CD4-positive, alpha-beta T cell (primary cell): ENCODE results near the gene FZR1. TPM values are rescaled to one million over a fixed set of nuclear protein-coding genes. Genes with fewer than 3 reads are reported as not detected.
A peak's percentile ranks its signal among the peaks of the same experiment; 100 is the strongest.

Source experiments
- ATAC-seq: fragments of 200-7000 bp; cut with Tn5 transposase; one replicate; pipeline ENCODE4 v1.10.0; 2022; ENCODE audit warnings: mild to moderate bottlenecking; ENCODE audit not compliant: poor library complexity
- CTCF ChIA-PET: fragments of 350-600 bp; sonication (Branson Sonifier 250); formaldehyde crosslinking; loops from one replicate; lab custom pipeline; 2021; ENCODE audit warnings: antibody characterized with exemption, inconsistent platforms; lab: Charles Lee
- POLR2A ChIA-PET: fragments of 350-600 bp; sonication (Branson Sonifier 250); formaldehyde crosslinking; loops from one replicate; lab custom pipeline; 2021; ENCODE audit warnings: antibody characterized with exemption, inconsistent platforms; lab: Charles Lee
- DNase-seq, 14 experiments: peaks; one replicate each; pipeline ENCODE4 v3.0.0-alpha.2; 2013 to 2020; ENCODE audit warnings: mixed read lengths in 2 of 14
- H3K27ac ChIP-seq, 2 donors: one replicate each; pipeline versions ENCODE4 v1.5.1 to v1.7.0; 2013; ENCODE audit warnings: low read length in 2 of 2, low read depth in 1 of 2, mild to moderate bottlenecking in 1 of 2
- H3K27me3 ChIP-seq, 2 experiments: 1 replicate in 1 of 2; 2 replicates in 1 of 2; pipeline versions ENCODE4 v1.6.1 to v1.7.0; 2013; ENCODE audit warnings: low read length in 2 of 2, control low read depth in 1 of 2, mild to moderate bottlenecking in 1 of 2, moderate library complexity in 1 of 2; ENCODE audit not compliant: insufficient read depth in 2 of 2, control insufficient read depth in 1 of 2
- H3K36me3 ChIP-seq: one replicate; pipeline ENCODE4 v1.6.1; 2013; ENCODE audit warnings: low read length, control low read depth; ENCODE audit not compliant: insufficient read depth
- H3K4me1 ChIP-seq: one replicate; pipeline ENCODE4 v1.6.1; 2013; ENCODE audit warnings: low read length, control low read depth; ENCODE audit not compliant: insufficient read depth
- H3K4me3 ChIP-seq: one replicate; pipeline ENCODE4 v1.5.1; 2013; ENCODE audit warnings: mild to moderate bottlenecking, low read length, moderate library complexity
- H3K9me3 ChIP-seq, 2 experiments: 1 replicate in 1 of 2; 2 replicates in 1 of 2; pipeline versions ENCODE4 v1.6.1 to v1.7.0; 2013; ENCODE audit warnings: low read length in 2 of 2, mild to moderate bottlenecking in 2 of 2, control low read depth in 1 of 2, moderate library complexity in 1 of 2; ENCODE audit not compliant: control insufficient read depth in 1 of 2, insufficient read depth in 1 of 2
- H3K27ac Mint-ChIP-seq: one replicate; pipeline ENCODE4 v1.8.0; 2020; ENCODE audit warnings: mixed read lengths
- H3K27me3 Mint-ChIP-seq: one replicate; pipeline ENCODE4 v1.8.0; 2021; ENCODE audit warnings: mixed read lengths
- H3K36me3 Mint-ChIP-seq: one replicate; pipeline ENCODE4 v1.8.0; 2021; ENCODE audit warnings: low read depth, mixed read lengths
- H3K4me1 Mint-ChIP-seq: one replicate; pipeline ENCODE4 v1.8.0; 2021; ENCODE audit warnings: low read depth, mixed read lengths
- H3K4me3 Mint-ChIP-seq: one replicate; pipeline ENCODE4 v1.8.0; 2020; ENCODE audit warnings: mild to moderate bottlenecking, mixed read lengths
- H3K9me3 Mint-ChIP-seq: one replicate; pipeline ENCODE4 v1.8.0; 2020; ENCODE audit warnings: mixed read lengths
- intact Hi-C, 2 experiments: fragments of 100-400 bp; cut with DNase I in 1 of 2; cut with micrococcal nuclease in 1 of 2; formaldehyde crosslinking; loops; one replicate each; pipeline versions ENCODE4 v1.15.1 to v1.9.0; 2023 to 2025; cut with DNase I, micrococcal nuclease
- total RNA-seq, 174 experiments: library from RNA in 2 of 174; stranded (reverse) in 2 of 174; gene quantifications; one replicate each; pipeline ENCODE4 v1.2.3 and lab custom pipeline; 2021 to 2026
- TF ChIP-seq, protein P1 (sequence below): fragments of 200-600 bp; IDR thresholded peaks from one replicate; pipeline ENCODE4 v1.8.0; 2022; ENCODE audit warnings: antibody characterized with exemption, mild to moderate bottlenecking

FZR1 gene
- total RNA-seq, 2 experiments from 2014 or later: 109 to 116 TPM

DNA sequence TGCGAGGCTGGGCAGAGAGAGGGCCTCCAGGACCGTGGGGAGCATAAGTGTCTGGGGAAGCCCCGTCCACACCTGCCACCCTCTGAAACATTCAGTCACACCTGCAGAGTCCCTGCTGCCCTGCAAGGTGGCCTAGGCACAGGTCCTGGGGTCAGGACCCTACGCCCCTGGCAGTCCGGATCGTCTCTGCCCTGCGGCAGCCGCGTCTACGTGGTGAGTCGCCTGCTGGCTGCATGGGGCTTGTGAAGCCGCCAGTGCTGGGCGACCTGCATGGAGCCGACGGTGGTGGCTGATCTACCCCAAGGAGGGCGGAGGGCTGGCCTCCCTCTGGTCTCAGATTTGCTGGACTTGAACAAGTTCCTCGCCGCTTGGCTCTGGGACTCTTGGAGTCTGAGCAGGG lies 13.0 kb downstream of the FZR1 start:
- Histone ChIP-seq H3K4me3 (no peak overlapping the region), H3K36me3 (peaks cover 43% of the 10 kb centered on the region), H3K9me3 (no peaks in the 10 kb centered on the region), H3K4me1 (peaks cover 30% of the 10 kb centered on the region), H3K27ac (no peak overlapping the region), H3K27me3 (no peaks in the 10 kb centered on the region)
- ATAC-seq (no peak), DNase-seq (no peak)
- no peak overlapping the region for H3K27ac Mint-ChIP-seq
- peaks cover 18% of the 10 kb centered on the region for H3K36me3 Mint-ChIP-seq
- peaks cover 41% of the 10 kb centered on the region for H3K4me1 Mint-ChIP-seq
- no peaks in the 10 kb centered on the region for H3K27me3 Mint-ChIP-seq
- ChIA-PET POLR2A (no interaction called here), CTCF (no interaction called here)
- H3K4me3 Mint-ChIP-seq: no peak overlapping the region
- intact Hi-C loops: no loop called here
- TF ChIP-seq, protein P1, sequence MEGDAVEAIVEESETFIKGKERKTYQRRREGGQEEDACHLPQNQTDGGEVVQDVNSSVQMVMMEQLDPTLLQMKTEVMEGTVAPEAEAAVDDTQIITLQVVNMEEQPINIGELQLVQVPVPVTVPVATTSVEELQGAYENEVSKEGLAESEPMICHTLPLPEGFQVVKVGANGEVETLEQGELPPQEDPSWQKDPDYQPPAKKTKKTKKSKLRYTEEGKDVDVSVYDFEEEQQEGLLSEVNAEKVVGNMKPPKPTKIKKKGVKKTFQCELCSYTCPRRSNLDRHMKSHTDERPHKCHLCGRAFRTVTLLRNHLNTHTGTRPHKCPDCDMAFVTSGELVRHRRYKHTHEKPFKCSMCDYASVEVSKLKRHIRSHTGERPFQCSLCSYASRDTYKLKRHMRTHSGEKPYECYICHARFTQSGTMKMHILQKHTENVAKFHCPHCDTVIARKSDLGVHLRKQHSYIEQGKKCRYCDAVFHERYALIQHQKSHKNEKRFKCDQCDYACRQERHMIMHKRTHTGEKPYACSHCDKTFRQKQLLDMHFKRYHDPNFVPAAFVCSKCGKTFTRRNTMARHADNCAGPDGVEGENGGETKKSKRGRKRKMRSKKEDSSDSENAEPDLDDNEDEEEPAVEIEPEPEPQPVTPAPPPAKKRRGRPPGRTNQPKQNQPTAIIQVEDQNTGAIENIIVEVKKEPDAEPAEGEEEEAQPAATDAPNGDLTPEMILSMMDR: no peak
- no peaks in the 10 kb centered on the region for H3K9me3 Mint-ChIP-seq

DNA sequence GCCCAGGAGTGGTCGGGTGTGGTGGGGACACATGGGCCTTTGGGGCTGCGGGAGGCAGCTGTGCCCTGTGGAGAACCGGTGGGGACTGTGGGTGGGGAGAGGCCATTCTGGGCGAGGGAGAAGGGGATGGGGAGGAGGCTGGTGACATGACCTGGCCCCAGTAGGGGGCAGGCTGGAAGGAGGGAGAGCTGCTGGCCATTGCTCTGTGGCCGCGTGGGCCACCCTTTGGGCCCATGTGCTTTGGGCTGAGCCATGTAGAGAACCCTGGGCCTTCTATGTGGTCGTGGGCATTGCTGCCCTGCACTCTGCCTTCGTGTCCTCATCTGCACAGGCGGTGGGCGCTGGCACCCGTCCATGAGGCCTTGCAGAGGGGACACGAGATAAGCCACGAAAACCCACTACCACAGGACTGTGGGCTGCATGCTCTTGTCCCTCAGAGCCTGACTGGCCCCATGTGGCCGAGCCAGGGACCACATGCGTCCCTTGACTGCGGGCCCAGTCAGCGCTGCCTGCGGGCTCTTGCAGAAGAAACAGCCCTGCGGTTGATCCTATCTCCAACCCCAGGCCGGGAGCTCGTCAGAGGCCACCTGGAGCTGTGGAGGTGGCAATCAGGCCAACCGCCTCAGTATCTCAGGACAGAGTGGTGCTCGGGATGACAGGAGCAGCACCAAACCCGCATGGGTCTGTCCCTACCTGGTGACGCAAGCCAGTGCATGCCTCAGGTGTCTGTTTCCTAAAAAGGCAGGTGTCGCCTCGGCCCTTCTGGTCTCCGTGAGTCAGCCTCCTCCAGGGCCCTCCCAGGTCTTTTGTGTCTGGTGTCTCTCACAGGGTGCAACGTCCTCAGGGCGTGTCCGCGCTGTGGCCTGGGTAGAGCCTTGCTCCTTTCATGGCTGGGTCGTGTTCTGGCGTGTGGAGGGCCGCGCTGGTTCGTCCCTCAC lies 14.3 kb downstream of the FZR1 start:
- Histone ChIP-seq H3K36me3 (peaks cover 53% of the 10 kb centered on the region), H3K27ac (no peak overlapping the region), H3K9me3 (no peaks in the 10 kb centered on the region), H3K27me3 (no peaks in the 10 kb centered on the region), H3K4me3 (no peak overlapping the region), H3K4me1 (peaks cover 21% of the 10 kb centered on the region)
- DNase-seq (no peak), ATAC-seq (no peak)
- TF ChIP-seq, protein P1: no peak
- peak overlapping the region; percentile 2 for H3K27ac Mint-ChIP-seq
- ChIA-PET CTCF (no interaction called here), POLR2A (no interaction called here)
- intact Hi-C loops: no loop called here
- H3K9me3 Mint-ChIP-seq: no peaks in the 10 kb centered on the region
- no peaks in the 10 kb centered on the region for H3K27me3 Mint-ChIP-seq
- peaks cover 26% of the 10 kb centered on the region for H3K36me3 Mint-ChIP-seq
- peaks cover 31% of the 10 kb centered on the region for H3K4me1 Mint-ChIP-seq
- H3K4me3 Mint-ChIP-seq: no peak overlapping the region

DNA sequence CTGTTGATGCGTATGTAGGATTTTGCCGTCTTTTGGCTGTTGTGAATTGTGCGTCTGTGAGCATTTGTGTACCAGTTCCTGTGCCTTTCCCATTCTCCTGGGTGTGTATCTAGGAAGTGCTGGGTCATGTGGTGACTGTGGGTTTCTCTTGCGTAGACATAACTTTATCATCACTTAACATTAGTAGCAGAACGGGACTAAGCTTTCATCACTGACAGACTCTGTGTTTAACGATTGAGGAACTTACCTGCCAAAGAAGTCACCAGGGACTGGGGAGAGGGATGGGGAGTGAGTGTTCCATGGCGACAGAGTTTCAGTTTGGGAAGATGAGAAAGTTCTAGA lies 15.0 kb downstream of the FZR1 start:
- peak overlapping the region; percentile 2 for H3K27ac Mint-ChIP-seq
- peaks cover 26% of the 10 kb centered on the region for H3K36me3 Mint-ChIP-seq
- Histone ChIP-seq H3K36me3 (peaks cover 59% of the 10 kb centered on the region), H3K4me3 (no peak overlapping the region), H3K4me1 (peaks cover 15% of the 10 kb centered on the region), H3K27me3 (no peaks in the 10 kb centered on the region), H3K27ac (no peak overlapping the region), H3K9me3 (no peaks in the 10 kb centered on the region)
- intact Hi-C loops: no loop called here
- peaks cover 26% of the 10 kb centered on the region for H3K4me1 Mint-ChIP-seq
- CTCF ChIA-PET: no interaction called here
- H3K27me3 Mint-ChIP-seq: no peaks in the 10 kb centered on the region
- POLR2A ChIA-PET: no interaction called here
- H3K9me3 Mint-ChIP-seq: no peaks in the 10 kb centered on the region
- TF ChIP-seq, protein P1: no peak
- ATAC-seq (no peak), DNase-seq (no peak)
- no peak overlapping the region for H3K4me3 Mint-ChIP-seq
